ENCODE data around the gene ZNF629.
"Not testable (repeated sequence)": the region's sequence is repeated elsewhere in the genome, so short reads cannot be mapped to it uniquely, and the experiment has no call there.

- TF ChIP-seq CTCF (IDR thresholded peaks at IDR 0.05); EZH2 (IDR thresholded peaks at IDR 0.05; ENCODE audit: borderline replicate concordance, insufficient read depth, low read depth, low read length, poor library complexity, severe bottlenecking): not testable (repeated sequence)
Measured at GRCh38 chr16:30821441-30821840, 34.4 kb upstream of the ZNF629 start.

Data from B cell (primary cell).